ENCODE results near the gene SLIT3.

SLIT3 gene

DNA sequence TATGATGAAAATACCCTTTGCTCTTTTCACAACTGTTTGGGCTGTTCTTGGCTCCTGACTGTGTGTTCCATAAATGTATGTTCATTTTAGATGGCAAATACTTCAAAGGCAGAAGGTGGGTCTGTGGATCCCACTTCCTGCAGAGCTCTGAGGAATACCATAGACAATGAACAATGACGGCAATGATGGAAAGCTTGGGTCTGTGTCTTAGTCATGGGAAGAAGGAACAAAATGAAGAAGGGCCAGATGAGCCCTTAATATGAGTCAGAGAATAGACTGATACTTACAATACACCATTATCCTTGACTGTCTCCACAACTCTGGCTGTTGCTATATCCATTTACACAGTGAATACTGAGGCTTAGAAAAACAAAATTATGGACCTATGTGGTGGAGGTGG lies 126.0 kb downstream of the SLIT3 start:
- peaks cover 4% of the 10 kb centered on the region for H3K27me3 Mint-ChIP-seq
- H3K27ac Mint-ChIP-seq, result no peak overlapping the region
- no peaks in the 10 kb centered on the region for H3K9me3 Mint-ChIP-seq
- H3K4me1 Mint-ChIP-seq (ENCODE audit: low read depth), result no peaks in the 10 kb centered on the region
- H3K4me3 Mint-ChIP-seq, result no peak overlapping the region
- no peaks in the 10 kb centered on the region for H3K36me3 Mint-ChIP-seq (ENCODE audit: low read depth)
- DNase-seq, result no peak

GRCh38 chr5:169173372-169173771 lies 127.6 kb downstream of the SLIT3 start:
- Mint-ChIP-seq H3K9me3 (no peaks in the 10 kb centered on the region), H3K27me3 (peaks cover 4% of the 10 kb centered on the region), H3K36me3 (ENCODE audit: low read depth) (no peaks in the 10 kb centered on the region), H3K27ac (no peak overlapping the region), H3K4me1 (ENCODE audit: low read depth) (no peaks in the 10 kb centered on the region), H3K4me3 (no peak overlapping the region)
- DNase-seq, result no peak

- no peaks in the 10 kb centered on the region for H3K36me3 Mint-ChIP-seq (ENCODE audit: low read depth)
- no peak for DNase-seq
- H3K27me3 Mint-ChIP-seq, result peaks cover 13% of the 10 kb centered on the region
- H3K27ac Mint-ChIP-seq, result no peak overlapping the region
- no peaks in the 10 kb centered on the region for H3K4me1 Mint-ChIP-seq (ENCODE audit: low read depth)
- H3K4me3 Mint-ChIP-seq, result no peak overlapping the region
- no peaks in the 10 kb centered on the region for H3K9me3 Mint-ChIP-seq
These were observed 129.4 kb downstream of the SLIT3 start for GRCh38 chr5:169171515-169171914.

DNA sequence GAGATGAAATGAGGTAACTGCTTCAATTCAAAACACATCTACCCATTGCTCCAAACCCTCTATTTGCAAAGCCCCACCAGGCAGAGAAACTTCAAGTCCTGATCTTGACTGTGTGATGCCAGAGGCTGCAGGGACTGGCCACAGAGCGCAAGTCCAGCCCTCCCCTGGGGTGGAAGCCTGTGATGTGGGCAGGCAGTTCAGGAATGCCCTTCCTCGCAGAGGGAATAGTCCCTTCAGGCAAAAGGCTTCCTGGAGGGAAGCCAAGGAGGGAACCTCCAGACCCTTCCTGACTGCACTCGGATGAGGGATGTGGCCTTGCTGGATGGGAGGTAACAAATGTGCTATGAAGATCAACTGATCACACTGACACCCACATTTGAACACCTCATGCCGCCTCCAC lies 131.2 kb downstream of the SLIT3 start:
- H3K27me3 Mint-ChIP-seq, result peaks cover 15% of the 10 kb centered on the region
- H3K9me3 Mint-ChIP-seq, result no peaks in the 10 kb centered on the region
- H3K4me3 Mint-ChIP-seq, result no peak overlapping the region
- no peaks in the 10 kb centered on the region for H3K36me3 Mint-ChIP-seq (ENCODE audit: low read depth)
- no peak for DNase-seq
- H3K27ac Mint-ChIP-seq, result no peak overlapping the region
- H3K4me1 Mint-ChIP-seq (ENCODE audit: low read depth), result no peaks in the 10 kb centered on the region

DNA sequence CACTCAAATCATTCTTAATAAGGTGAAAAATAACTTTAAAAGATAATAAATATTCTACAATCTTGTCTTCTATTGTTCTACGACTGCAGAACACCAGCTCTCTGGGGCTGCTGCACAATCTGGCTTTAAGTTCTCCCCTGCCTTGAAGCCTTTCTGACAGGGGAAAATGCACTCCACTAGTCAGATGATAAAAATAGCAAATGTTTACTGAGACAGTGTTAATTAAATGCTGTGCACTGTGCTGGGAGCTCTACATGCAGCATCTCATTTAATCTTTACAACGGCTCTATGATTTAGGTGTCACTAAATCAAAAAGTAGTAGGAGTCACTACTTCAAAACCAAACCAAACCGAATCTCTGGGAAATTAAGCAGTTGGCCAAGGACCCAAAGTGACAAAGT lies 132.7 kb downstream of the SLIT3 start:
- Mint-ChIP-seq H3K27ac (no peak overlapping the region), H3K9me3 (no peaks in the 10 kb centered on the region), H3K4me1 (ENCODE audit: low read depth) (no peaks in the 10 kb centered on the region), H3K4me3 (no peak overlapping the region), H3K36me3 (ENCODE audit: low read depth) (no peaks in the 10 kb centered on the region), H3K27me3 (peaks cover 15% of the 10 kb centered on the region)
- DNase-seq, result no peak

DNA sequence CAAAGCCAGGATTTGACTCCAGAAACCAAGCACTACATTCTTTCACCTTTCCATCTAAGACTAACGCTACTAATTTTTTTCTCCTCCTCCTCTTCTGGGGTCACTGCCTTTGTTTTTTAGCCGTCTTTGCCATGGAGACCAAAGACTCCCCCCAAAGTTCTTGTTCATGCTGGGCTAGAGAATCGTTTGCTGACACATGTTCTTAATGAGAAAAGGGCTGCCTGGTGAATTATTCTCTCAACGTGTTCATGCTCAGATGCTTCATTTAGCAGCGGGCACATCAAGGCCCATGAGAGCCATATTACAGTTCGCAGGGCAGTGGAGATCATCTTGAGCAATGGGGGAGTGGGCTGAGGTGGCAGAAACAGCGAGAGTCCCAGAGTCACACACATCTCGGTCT lies 134.9 kb downstream of the SLIT3 start:
- Mint-ChIP-seq H3K9me3 (no peaks in the 10 kb centered on the region), H3K27ac (no peak overlapping the region), H3K27me3 (peaks cover 14% of the 10 kb centered on the region), H3K4me3 (no peak overlapping the region), H3K36me3 (ENCODE audit: low read depth) (no peaks in the 10 kb centered on the region), H3K4me1 (ENCODE audit: low read depth) (no peaks in the 10 kb centered on the region)
- no peak for DNase-seq

DNA sequence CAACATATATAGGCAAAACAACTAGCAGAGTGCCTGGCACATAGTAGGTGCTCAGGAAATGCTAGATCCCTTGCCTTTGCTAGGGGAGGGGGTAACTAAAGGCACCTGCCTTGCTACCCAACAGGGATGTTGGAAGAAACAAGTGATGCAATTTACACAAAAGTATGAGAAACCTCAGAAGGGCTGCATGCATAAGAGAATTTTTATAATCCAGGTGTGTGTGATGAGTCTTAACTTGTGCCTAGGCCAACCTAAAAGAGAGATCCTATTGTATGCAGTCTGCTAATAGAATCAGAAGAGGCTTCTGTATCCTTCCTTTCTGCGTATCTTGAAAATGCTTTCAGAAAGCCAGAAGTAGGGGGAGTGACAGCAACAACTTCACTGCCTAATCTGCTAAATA lies 135.9 kb downstream of the SLIT3 start:
- H3K27me3 Mint-ChIP-seq, result peaks cover 11% of the 10 kb centered on the region
- no peak overlapping the region for H3K27ac Mint-ChIP-seq
- no peaks in the 10 kb centered on the region for H3K9me3 Mint-ChIP-seq
- no peak for DNase-seq
- no peaks in the 10 kb centered on the region for H3K36me3 Mint-ChIP-seq (ENCODE audit: low read depth)
- H3K4me1 Mint-ChIP-seq (ENCODE audit: low read depth), result no peaks in the 10 kb centered on the region
- H3K4me3 Mint-ChIP-seq, result no peak overlapping the region

GRCh38 chr5:169164481-169164925 lies 136.4 kb downstream of the SLIT3 start:
- Mint-ChIP-seq H3K9me3 (peaks cover 5% of the 10 kb centered on the region), H3K27me3 (peaks cover 11% of the 10 kb centered on the region), H3K36me3 (ENCODE audit: low read depth) (no peaks in the 10 kb centered on the region), H3K27ac (no peak overlapping the region), H3K4me3 (no peak overlapping the region), H3K4me1 (ENCODE audit: low read depth) (no peaks in the 10 kb centered on the region)
- no peak for DNase-seq

DNA sequence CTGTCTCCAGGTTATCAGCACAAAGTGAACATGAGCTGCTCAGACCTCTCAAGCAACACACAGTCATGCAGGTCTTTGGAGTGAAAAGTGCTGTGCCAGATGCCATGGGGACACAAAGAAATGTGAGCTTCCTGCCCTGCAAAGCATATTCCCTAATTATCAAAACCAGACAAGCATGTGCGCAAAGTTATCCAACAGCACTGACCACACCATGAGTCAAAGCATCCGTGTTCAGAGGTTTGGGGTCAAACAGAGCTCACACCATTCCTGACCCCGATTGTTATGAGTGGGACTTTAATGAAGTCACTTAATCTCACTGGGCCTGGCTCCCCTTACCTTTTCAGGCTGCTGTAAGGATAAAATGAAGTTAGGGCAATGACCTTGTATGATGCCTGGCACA lies 138.5 kb downstream of the SLIT3 start:
- no peaks in the 10 kb centered on the region for H3K36me3 Mint-ChIP-seq (ENCODE audit: low read depth)
- no peak overlapping the region for H3K4me3 Mint-ChIP-seq
- H3K9me3 Mint-ChIP-seq, result peaks cover 17% of the 10 kb centered on the region
- H3K27me3 Mint-ChIP-seq, result peaks cover 4% of the 10 kb centered on the region
- no peak for DNase-seq
- H3K4me1 Mint-ChIP-seq (ENCODE audit: low read depth), result no peaks in the 10 kb centered on the region
- H3K27ac Mint-ChIP-seq, result no peak overlapping the region

GRCh38 chr5:169161022-169161680 lies 139.8 kb downstream of the SLIT3 start:
- peaks cover 20% of the 10 kb centered on the region for H3K9me3 Mint-ChIP-seq

DNA sequence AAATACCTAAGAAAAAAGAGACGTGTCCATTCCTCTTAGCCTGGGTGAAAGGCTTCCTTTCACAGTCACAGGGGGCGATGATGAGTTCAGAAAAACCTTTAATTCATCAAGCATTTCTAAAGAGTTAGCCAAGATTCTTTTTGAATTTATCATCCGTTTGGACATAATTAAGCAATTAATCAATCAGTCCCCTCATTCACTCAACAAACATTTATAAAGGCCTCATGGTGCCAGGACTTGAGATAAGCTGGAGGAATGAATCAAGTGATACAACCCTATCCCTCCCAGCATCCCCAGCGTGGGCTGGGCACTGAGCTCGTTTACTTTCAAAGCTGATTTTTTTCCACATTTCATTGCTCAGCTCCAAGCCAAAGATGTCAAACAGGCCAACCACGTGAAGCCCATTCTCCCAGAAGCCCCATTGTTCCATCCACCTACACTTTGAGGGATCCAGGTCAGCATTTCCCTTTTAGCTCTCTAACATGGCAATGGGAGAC lies 140.5 kb downstream of the SLIT3 start:
- peaks cover 3% of the 10 kb centered on the region for H3K27me3 Mint-ChIP-seq
- no peak overlapping the region for H3K4me3 Mint-ChIP-seq
- no peak for DNase-seq
- no peak overlapping the region for H3K27ac Mint-ChIP-seq
- H3K4me1 Mint-ChIP-seq (ENCODE audit: low read depth), result no peaks in the 10 kb centered on the region
- H3K36me3 Mint-ChIP-seq (ENCODE audit: low read depth), result no peaks in the 10 kb centered on the region
- peaks cover 20% of the 10 kb centered on the region for H3K9me3 Mint-ChIP-seq

More at GRCh38 chr5:169161022-169161680, 139.8 kb downstream of the SLIT3 start:
- Mint-ChIP-seq H3K4me3 (no peak overlapping the region), H3K4me1 (ENCODE audit: low read depth) (no peaks in the 10 kb centered on the region), H3K27me3 (no peaks in the 10 kb centered on the region), H3K36me3 (ENCODE audit: low read depth) (no peaks in the 10 kb centered on the region), H3K27ac (no peak overlapping the region)
- no peak for DNase-seq

GRCh38 chr5:169158764-169159163 lies 142.2 kb downstream of the SLIT3 start:
- peaks cover 11% of the 10 kb centered on the region for H3K27me3 Mint-ChIP-seq
- H3K4me3 Mint-ChIP-seq, result no peak overlapping the region
- no peaks in the 10 kb centered on the region for H3K4me1 Mint-ChIP-seq (ENCODE audit: low read depth)
- DNase-seq, result no peak
- no peak overlapping the region for H3K27ac Mint-ChIP-seq
- peaks cover 20% of the 10 kb centered on the region for H3K9me3 Mint-ChIP-seq
- no peaks in the 10 kb centered on the region for H3K36me3 Mint-ChIP-seq (ENCODE audit: low read depth)

DNA sequence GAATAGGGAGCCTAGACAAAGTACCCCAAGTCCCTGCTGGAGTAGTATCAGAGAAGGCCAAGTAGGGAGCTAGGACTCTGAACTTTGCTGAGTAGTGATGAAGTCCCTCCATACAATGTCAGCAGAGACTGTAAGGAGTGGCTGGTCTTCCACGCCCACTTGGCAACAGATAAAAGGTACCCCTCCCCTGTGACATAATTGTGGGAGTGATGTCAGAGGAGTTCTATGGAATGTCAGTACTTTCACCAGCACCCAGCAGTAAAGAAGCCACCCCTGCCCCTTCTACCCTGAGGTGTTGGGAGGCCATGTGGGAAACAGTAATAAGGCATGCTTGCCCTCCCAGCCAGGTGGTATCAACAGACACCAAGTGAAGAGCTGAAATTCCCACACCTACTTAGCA lies 143.9 kb downstream of the SLIT3 start:
- no peak overlapping the region for H3K27ac Mint-ChIP-seq
- H3K36me3 Mint-ChIP-seq (ENCODE audit: low read depth), result no peaks in the 10 kb centered on the region
- no peak for DNase-seq
- H3K27me3 Mint-ChIP-seq, result peaks cover 17% of the 10 kb centered on the region
- peaks cover 20% of the 10 kb centered on the region for H3K9me3 Mint-ChIP-seq
- H3K4me3 Mint-ChIP-seq, result no peak overlapping the region
- H3K4me1 Mint-ChIP-seq (ENCODE audit: low read depth), result no peaks in the 10 kb centered on the region

DNA sequence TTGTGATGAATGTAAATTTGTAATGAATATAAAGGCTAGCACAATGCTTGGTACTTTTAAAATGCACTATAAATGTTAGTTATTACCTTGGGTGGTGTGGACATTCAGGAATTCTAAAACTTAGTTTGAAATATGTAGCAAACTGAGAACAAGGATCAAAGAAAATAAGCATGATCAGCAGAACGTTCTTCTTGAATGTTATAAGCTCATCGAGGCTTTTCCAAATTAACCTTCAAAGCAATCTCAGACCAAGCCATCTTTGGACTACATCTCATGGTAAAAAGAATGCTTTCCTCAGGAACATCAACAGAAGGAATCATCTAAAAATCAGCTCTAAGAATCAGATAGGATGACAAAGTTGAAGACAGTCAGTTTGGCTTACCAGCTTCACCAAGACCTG lies 146.3 kb downstream of the SLIT3 start:
- Mint-ChIP-seq H3K4me3 (no peak overlapping the region), H3K27me3 (peaks cover 17% of the 10 kb centered on the region), H3K27ac (no peak overlapping the region), H3K9me3 (peaks cover 16% of the 10 kb centered on the region), H3K36me3 (ENCODE audit: low read depth) (no peaks in the 10 kb centered on the region), H3K4me1 (ENCODE audit: low read depth) (no peaks in the 10 kb centered on the region)
- no peak for DNase-seq

DNA sequence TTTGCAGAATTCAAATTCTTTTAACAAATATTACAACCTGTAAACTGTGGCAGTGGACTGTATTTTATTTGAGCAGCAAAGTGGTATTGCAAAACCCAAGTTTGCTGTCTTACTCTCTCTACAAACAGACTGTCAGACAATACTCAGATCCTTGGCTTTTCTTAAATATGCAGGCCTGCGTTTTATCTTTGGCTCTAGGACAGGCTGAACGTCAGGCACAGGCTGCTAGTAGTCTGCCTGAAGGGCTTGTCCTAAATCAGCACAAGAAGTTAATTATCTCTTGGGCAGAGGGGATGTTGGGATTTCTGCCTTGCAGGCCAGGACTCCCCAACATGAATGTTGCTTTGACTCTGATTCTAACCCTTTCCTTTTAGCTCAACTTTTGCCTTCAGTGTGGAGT lies 147.5 kb downstream of the SLIT3 start:
- no peaks in the 10 kb centered on the region for H3K4me1 Mint-ChIP-seq (ENCODE audit: low read depth)
- no peak for DNase-seq
- no peaks in the 10 kb centered on the region for H3K36me3 Mint-ChIP-seq (ENCODE audit: low read depth)
- H3K27me3 Mint-ChIP-seq, result peaks cover 17% of the 10 kb centered on the region
- no peak overlapping the region for H3K27ac Mint-ChIP-seq
- no peak overlapping the region for H3K4me3 Mint-ChIP-seq
- peaks cover 13% of the 10 kb centered on the region for H3K9me3 Mint-ChIP-seq

DNA sequence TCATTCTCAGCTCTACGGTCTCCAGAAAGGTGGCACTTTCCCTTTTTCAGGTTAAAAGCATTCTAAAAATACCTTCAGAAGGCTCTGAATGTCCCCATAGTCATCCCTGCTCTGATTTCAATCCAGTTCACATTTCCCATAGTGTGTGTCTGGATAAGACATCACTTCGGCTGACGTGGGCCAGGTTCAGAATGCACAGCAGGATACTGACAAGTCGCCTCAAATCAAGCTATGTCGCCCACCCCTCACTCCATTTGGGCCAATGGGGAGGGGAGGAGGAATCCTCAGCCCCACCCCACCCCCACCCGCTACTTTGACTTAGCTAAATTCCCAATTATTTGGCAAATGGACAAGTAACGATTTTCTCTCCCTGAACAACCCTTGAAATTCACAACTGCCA lies 148.0 kb downstream of the SLIT3 start:
- H3K4me3 Mint-ChIP-seq, result no peak overlapping the region
- no peak for DNase-seq
- peaks cover 9% of the 10 kb centered on the region for H3K9me3 Mint-ChIP-seq
- H3K27me3 Mint-ChIP-seq, result peaks cover 17% of the 10 kb centered on the region
- H3K4me1 Mint-ChIP-seq (ENCODE audit: low read depth), result no peaks in the 10 kb centered on the region
- no peak overlapping the region for H3K27ac Mint-ChIP-seq
- no peaks in the 10 kb centered on the region for H3K36me3 Mint-ChIP-seq (ENCODE audit: low read depth)

Measured in activated T-cell treated with anti-CD3 and anti-CD28 coated beads, Interleukin-2, amount 50 U/mL, for 24 hours (primary cell).